Transverse colon (tissue), 4 donors: ENCODE data around the gene LYG1.

Experiments used
- EP300 ChIP-seq: sonication (generic); formaldehyde crosslinking; IDR thresholded peaks from one replicate; pipeline ENCODE4 v1.6.1; 2017; ENCODE audit warnings: antibody characterized with exemption, low read depth
- POLR2A ChIP-seq: fragments of 450-650 bp; IDR thresholded peaks from one replicate; pipeline ENCODE4 v1.6.1; 2016; ENCODE audit warnings: antibody characterized with exemption, mild to moderate bottlenecking, moderate library complexity
- POLR2AphosphoS5 ChIP-seq, 3 donors: sonication (generic); formaldehyde crosslinking; IDR thresholded peaks; one replicate each; pipeline ENCODE4 v1.6.1; 2016; ENCODE audit warnings: antibody characterized with exemption in 3 of 3
- TF ChIP-seq, protein P1 (sequence below), 5 experiments: fragments of 200-600 bp in 3 of 5; fragments of 450-650 bp in 2 of 5; sonication (generic) in 3 of 5; IDR thresholded peaks; 1 replicate in 2 of 5; 2 replicates in 3 of 5; pipeline ENCODE4 v1.5.1; 2016 to 2017; ENCODE audit warnings: antibody characterized with exemption in 5 of 5, inconsistent platforms in 3 of 5, mild to moderate bottlenecking in 2 of 5, moderate library complexity in 1 of 5

- TF ChIP-seq, protein P1, sequence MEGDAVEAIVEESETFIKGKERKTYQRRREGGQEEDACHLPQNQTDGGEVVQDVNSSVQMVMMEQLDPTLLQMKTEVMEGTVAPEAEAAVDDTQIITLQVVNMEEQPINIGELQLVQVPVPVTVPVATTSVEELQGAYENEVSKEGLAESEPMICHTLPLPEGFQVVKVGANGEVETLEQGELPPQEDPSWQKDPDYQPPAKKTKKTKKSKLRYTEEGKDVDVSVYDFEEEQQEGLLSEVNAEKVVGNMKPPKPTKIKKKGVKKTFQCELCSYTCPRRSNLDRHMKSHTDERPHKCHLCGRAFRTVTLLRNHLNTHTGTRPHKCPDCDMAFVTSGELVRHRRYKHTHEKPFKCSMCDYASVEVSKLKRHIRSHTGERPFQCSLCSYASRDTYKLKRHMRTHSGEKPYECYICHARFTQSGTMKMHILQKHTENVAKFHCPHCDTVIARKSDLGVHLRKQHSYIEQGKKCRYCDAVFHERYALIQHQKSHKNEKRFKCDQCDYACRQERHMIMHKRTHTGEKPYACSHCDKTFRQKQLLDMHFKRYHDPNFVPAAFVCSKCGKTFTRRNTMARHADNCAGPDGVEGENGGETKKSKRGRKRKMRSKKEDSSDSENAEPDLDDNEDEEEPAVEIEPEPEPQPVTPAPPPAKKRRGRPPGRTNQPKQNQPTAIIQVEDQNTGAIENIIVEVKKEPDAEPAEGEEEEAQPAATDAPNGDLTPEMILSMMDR (IDR thresholded peaks at IDR 0.05) = no peak
- TF ChIP-seq POLR2A (no peak), EP300 (no peak), POLR2AphosphoS5 (IDR thresholded peaks at IDR 0.05) (no peak)
These were observed 58.8 kb downstream of the LYG1 start for GRCh38 chr2:99242151-99242550.
